ENCODE results near the gene SNRNP48.

SNRNP48 gene

DNA sequence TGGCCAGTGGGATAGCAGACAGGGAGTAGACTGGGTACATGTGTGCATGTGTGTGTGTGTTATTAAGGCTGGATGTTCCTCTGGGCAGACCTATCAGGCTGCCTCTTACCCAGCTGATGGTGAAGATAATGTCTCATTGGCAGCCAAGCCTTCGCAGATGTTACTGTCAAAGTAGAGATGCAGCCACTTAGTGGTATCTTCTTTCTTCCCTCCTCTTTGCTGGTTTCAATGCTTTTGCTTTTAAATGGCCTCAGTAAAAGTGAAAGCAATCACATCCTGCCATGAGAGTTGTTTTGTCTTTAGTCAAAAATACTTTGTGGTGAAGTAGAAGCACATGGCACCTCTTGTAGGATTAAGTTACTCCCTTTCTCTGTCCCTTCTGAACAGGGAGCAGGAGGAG is 57.5 kb downstream of the SNRNP48 start:
- DNase-seq = no peak

DNA sequence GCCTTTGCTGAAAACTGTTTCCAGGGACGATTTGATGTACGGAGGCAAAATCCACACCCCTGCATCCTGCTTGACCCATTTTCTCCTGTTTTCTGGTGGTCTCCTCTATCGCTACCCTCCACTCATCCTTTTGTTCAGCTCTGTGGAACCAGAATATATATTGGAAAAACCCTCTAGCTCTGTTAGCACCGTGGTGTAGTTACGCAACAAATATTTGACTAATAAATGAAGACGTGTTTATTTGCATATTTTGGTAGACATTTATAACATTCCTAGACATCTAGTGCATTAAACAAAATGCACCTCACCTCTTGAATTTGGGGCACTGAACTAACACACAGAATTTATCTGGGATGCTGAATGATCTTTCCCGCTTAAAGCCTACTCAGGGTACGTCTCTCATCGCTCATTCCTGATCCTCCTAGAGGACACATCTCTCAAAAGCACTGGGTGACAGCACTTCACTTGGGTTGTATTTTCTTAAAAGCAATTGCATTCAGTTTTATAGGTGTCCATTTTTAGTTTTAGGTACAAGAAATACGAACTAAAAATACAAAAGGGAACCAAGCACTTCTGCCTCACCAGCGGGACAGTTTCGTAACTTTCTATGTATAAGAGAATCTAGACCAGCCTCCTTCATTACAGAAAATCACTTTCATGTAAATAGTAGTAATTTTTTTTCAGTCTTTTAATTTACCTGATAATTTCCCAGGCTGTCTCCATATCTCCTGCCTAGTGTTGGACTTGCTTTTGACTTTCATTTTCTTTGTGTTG is 59.2 kb downstream of the SNRNP48 start:
- no peak for DNase-seq

DNA sequence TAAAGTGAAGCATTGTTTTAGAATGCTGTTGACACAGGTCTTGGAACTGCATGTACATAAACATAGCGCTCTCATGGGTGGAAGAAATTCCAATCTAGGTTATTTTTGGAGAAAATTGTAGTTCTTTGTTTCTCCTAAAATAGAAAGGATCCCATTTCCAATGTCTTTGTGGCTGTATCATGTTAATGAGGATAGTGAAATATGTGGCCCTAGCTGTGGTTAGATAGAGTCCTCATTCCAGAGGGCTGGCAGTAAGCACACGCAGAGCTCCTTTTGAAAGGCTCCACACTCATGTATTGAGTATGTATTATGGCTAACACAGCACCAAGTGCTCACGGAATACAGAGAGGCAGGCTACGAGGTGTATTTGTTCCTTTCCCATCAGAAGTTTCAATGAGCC is 60.9 kb downstream of the SNRNP48 start:
- no peak for DNase-seq

DNA sequence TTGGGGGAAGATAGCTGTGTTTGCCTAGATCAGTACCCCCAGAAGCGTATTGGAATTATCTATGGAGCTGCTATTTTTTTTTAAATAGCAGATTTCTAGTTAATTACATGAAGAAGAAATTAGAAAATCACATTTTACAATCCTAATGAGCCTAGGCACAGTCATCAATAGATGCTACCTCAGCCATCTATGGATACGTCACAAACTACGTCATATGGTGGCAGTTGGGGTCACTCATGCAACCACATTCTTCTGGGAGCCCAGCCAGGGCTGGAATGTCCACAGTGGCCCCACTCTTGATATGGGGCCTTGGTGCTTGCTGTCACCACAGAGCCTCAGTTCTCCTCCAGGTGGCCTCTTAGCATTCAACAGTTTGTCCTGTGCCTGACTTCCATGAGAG is 63.0 kb downstream of the SNRNP48 start:
- DNase-seq = no peak

DNA sequence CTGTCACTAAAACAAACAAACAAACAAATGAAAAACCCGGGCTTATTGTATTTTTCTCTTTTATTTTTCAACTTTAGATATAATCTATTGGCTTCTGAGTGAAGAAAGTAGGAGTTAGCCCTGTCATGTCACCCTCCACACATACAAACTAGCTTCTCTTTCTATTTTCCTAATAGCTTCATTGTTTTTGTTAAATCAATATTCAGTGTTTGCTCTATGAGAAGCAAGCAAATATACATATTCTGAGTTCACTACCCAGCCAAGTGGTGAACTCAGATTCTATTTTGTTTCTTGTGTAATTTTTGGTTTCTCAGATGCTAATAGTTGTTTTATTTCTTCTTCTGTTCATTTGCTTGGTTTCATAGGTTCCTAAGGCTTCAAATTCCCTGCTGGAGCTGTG is 66.4 kb downstream of the SNRNP48 start:
- no peak for DNase-seq

DNA sequence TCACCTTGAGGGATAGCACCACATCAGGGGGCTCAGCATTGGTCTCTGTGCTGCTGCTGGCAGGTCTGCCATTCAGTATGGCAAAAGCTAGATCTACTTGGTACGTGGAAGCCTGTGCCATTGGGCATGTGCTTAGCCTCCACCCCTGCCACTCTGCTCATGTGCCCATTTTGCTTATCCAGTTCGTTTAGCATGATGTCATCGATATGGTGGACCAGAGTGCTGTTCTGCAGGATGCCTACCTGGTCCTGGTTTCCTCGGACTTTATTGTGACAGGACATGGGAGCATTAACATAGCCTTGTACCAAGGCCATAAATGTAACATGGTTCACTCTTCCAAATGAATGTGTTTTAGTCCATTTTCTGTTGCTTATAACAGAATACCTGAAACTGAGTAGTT is 68.5 kb downstream of the SNRNP48 start:
- no peak for DNase-seq

DNA sequence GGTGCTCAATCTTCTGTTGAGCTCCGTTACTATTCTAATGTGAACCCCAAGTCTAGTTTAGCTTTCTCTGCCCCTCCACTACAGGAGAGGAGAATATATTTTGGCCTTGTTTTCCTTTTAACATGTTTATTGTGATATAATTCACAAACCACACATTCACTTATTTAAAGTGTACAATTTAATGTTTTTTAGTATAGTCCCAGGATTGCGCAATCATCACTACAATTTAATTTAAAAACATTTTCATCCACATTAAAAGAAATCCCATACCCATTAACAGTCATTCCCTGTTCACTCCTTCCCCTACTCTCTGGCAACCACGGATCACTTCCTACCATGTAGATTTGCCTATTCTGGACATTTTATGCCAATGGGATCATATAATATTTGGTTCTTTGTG is 71.4 kb downstream of the SNRNP48 start:
- no peak for DNase-seq
